HL-60 (cell line): ENCODE results near the gene VWDE.

Experiments
- DNase-seq, 2 experiments: peaks; one replicate each; pipeline ENCODE4 v3.0.0-alpha.2; 2010 to 2020; ENCODE audit warnings: low read depth in 1 of 2, low spot score in 1 of 2
- H3K27ac ChIP-seq: fragments of 250-450 bp; sonication (Bioruptor Pico); replicated peaks from 2 replicates; pipeline ENCODE4 v1.5.1; 2020; ENCODE audit warnings: mild to moderate bottlenecking, moderate library complexity
- H3K27me3 ChIP-seq: fragments of 250-450 bp; sonication (Bioruptor Pico); 2 replicates; pipeline ENCODE4 v1.5.1; 2021; ENCODE audit warnings: mild to moderate bottlenecking, moderate library complexity; ENCODE audit not compliant: insufficient read depth, poor library complexity, severe bottlenecking
- H3K4me3 ChIP-seq: replicated peaks from 2 replicates; pipeline ENCODE4 v1.5.1; 2011; ENCODE audit warnings: mild to moderate bottlenecking, control low read depth, low read length; ENCODE audit not compliant: insufficient read depth
- GABPA ChIP-seq: IDR thresholded peaks from 2 replicates; pipeline ENCODE4 v1.6.1; 2012; ENCODE audit warnings: low read depth
- POLR2AphosphoS5 ChIP-seq: IDR thresholded peaks from 2 replicates; pipeline ENCODE4 v1.6.1; 2012; ENCODE audit warnings: low read depth
- SPI1 ChIP-seq: IDR thresholded peaks from 2 replicates; pipeline ENCODE4 v1.6.1; 2012; ENCODE audit warnings: low read depth, mild to moderate bottlenecking, borderline replicate concordance
- TF ChIP-seq, protein P1 (sequence below): IDR thresholded peaks from 2 replicates; pipeline ENCODE4 v1.6.1; 2012; ENCODE audit warnings: low read depth; ENCODE audit not compliant: insufficient replicate concordance
- TF ChIP-seq, protein P2 (sequence below): IDR thresholded peaks from one replicate; pipeline ENCODE4 v1.5.1; 2011; ENCODE audit warnings: low read length, control low read depth, inconsistent platforms; ENCODE audit not compliant: insufficient read depth

VWDE gene

DNA sequence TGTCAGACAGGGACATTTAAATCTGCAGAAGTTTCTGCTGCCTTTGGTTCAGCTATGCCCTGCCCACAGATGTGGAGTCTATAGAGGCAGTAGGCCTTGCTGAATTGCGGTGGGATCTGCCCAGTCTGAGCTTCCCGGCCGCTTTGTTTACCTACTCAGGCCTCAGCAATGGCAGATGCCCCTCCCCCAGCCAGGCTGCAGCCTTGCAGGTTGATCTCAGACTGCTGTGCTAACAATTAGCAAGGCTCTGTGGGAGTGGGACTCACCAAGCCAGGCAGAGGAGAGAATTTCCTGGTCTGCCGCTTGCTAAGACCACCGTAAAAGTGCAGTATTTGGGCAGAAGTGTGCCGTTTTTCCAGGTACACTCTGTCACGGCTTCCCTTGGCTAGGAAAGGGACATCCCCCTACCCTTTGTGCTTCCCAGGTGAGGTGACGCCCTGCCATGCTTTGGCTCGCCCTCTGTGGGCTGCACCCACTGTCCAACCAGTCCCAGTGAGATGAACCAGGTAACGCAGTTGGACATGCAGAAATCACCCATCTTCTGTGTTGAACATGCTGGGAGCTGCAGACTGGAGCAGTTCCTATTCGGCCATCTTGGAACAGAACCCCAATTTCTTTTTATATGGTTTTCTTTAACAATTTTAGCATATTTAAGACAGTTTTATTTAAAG, 28.4 kb upstream of the VWDE start:
- TF ChIP-seq GABPA (no peak), SPI1 (no peak), POLR2AphosphoS5 (no peak)
- TF ChIP-seq, protein P1, sequence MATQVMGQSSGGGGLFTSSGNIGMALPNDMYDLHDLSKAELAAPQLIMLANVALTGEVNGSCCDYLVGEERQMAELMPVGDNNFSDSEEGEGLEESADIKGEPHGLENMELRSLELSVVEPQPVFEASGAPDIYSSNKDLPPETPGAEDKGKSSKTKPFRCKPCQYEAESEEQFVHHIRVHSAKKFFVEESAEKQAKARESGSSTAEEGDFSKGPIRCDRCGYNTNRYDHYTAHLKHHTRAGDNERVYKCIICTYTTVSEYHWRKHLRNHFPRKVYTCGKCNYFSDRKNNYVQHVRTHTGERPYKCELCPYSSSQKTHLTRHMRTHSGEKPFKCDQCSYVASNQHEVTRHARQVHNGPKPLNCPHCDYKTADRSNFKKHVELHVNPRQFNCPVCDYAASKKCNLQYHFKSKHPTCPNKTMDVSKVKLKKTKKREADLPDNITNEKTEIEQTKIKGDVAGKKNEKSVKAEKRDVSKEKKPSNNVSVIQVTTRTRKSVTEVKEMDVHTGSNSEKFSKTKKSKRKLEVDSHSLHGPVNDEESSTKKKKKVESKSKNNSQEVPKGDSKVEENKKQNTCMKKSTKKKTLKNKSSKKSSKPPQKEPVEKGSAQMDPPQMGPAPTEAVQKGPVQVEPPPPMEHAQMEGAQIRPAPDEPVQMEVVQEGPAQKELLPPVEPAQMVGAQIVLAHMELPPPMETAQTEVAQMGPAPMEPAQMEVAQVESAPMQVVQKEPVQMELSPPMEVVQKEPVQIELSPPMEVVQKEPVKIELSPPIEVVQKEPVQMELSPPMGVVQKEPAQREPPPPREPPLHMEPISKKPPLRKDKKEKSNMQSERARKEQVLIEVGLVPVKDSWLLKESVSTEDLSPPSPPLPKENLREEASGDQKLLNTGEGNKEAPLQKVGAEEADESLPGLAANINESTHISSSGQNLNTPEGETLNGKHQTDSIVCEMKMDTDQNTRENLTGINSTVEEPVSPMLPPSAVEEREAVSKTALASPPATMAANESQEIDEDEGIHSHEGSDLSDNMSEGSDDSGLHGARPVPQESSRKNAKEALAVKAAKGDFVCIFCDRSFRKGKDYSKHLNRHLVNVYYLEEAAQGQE: no peak
- TF ChIP-seq, protein P2, sequence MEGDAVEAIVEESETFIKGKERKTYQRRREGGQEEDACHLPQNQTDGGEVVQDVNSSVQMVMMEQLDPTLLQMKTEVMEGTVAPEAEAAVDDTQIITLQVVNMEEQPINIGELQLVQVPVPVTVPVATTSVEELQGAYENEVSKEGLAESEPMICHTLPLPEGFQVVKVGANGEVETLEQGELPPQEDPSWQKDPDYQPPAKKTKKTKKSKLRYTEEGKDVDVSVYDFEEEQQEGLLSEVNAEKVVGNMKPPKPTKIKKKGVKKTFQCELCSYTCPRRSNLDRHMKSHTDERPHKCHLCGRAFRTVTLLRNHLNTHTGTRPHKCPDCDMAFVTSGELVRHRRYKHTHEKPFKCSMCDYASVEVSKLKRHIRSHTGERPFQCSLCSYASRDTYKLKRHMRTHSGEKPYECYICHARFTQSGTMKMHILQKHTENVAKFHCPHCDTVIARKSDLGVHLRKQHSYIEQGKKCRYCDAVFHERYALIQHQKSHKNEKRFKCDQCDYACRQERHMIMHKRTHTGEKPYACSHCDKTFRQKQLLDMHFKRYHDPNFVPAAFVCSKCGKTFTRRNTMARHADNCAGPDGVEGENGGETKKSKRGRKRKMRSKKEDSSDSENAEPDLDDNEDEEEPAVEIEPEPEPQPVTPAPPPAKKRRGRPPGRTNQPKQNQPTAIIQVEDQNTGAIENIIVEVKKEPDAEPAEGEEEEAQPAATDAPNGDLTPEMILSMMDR: no peak
- no peaks in the 10 kb centered on the region for H3K27me3 ChIP-seq

DNA sequence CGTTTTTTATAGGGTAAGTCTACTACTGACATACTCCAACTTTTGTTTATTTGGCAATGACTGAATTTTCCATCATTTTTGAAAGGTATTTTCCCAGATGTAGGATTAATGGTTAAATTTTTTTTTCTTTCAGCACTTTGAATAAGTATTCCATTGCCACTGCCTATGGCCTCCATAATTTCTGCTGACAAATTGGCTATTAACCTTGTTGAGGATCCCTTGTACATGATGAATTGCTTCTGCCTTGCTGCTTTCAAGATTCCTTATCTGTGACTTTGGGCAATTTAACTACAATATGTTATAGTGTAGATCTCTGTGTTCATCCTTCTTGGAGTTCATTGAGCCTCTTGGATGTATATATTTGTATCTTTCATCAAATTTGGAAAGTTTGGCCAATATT, 21.6 kb upstream of the VWDE start:
- DNase-seq: no peak
- TF ChIP-seq, protein P2: no peak
- TF ChIP-seq SPI1 (no peak), GABPA (no peak), POLR2AphosphoS5 (no peak)
- Histone ChIP-seq H3K27ac (no peak overlapping the region), H3K4me3 (no peak overlapping the region), H3K27me3 (no peaks in the 10 kb centered on the region)

More for the DNA sequence above, 28.4 kb upstream of the VWDE start:
- Histone ChIP-seq H3K27ac (no peak overlapping the region), H3K4me3 (no peak overlapping the region)
- DNase-seq: no peak

DNA sequence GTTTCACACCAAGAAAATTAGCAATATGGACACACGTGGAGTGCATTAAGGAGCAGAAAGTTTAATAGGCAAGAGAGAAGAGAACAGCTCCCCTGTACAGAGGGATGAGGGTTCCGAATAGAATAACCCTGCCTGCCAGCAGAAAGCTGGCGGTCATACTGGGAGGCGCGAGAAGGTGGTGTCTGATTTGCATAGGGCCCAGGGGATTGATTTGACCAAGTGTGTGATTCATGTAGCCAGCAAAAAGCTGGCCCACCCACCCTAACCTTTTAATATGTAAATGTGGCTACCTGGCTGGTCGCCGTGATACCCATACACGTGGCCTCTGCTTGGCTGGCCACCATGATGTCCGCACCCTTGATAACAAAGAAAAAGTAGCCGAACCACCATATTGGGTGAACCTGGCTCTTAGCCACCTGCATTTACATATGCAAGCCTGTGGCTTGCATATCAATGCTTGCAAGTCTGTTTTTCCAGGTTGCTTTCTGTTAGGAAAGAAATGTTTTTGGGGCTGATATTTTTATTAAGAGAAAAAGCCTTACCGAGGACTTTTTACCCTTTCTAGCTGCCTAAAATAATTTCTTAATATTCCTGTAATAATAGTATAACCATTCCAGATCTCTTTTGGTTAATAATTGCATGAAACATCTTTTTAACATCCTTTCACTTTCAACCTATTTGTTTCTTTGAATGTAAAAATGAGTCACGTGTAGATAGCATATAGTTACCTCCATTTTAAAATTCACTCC, 20.5 kb upstream of the VWDE start:
- Histone ChIP-seq H3K27me3 (no peaks in the 10 kb centered on the region), H3K27ac (no peak overlapping the region), H3K4me3 (no peak overlapping the region)
- DNase-seq: no peak
- TF ChIP-seq POLR2AphosphoS5 (no peak), GABPA (no peak), SPI1 (no peak)
- TF ChIP-seq, protein P2: no peak
- TF ChIP-seq, protein P1: no peak
